Activated T-helper 2 cell treated with anti-CD3 and anti-CD28 coated beads, Interferon-gamma antibody, Interleukin-2, Interleukin-4, amounts not matched to agents 10 μg/mL and 5 μg/mL and 100 μg/mL, durations not matched to agents 14 hours and 24 hours and 36 hours (primary cell): ENCODE data around the gene PLCB1. TPM values are rescaled to one million over a fixed set of nuclear protein-coding genes. Genes with fewer than 3 reads are reported as not detected.

ENCODE experiments used
- DNase-seq: peaks from one replicate; pipeline ENCODE4 v3.0.0; 2021; ENCODE audit warnings: low spot score
- H3K27ac Mint-ChIP-seq: one replicate; pipeline ENCODE4 v1.8.0; 2021; ENCODE audit warnings: mixed read lengths
- H3K27me3 Mint-ChIP-seq: one replicate; pipeline ENCODE4 v1.8.0; 2021; ENCODE audit warnings: low read depth, mixed read lengths
- H3K36me3 Mint-ChIP-seq: one replicate; pipeline ENCODE4 v1.8.0; 2021; ENCODE audit warnings: low read depth, mixed read lengths
- H3K4me1 Mint-ChIP-seq: one replicate; pipeline ENCODE4 v1.8.0; 2021; ENCODE audit warnings: low read depth, mixed read lengths
- H3K4me3 Mint-ChIP-seq: one replicate; pipeline ENCODE4 v1.8.0; 2021; ENCODE audit warnings: low read depth, mild to moderate bottlenecking, moderate library complexity, mixed read lengths
- H3K9me3 Mint-ChIP-seq: one replicate; pipeline ENCODE4 v1.8.0; 2021; ENCODE audit warnings: mixed read lengths
- intact Hi-C: fragments of 100-400 bp; cut with micrococcal nuclease; formaldehyde crosslinking; loops from one replicate; pipeline ENCODE4 v1.15.1; 2023
- total RNA-seq: library from RNA; stranded (reverse); gene quantifications from 2 replicates; pipeline ENCODE4 v1.2.3, GENCODE V29; 2022

PLCB1 gene
- total RNA-seq, 1 donor from 2014 or later = 2.6 TPM

DNA sequence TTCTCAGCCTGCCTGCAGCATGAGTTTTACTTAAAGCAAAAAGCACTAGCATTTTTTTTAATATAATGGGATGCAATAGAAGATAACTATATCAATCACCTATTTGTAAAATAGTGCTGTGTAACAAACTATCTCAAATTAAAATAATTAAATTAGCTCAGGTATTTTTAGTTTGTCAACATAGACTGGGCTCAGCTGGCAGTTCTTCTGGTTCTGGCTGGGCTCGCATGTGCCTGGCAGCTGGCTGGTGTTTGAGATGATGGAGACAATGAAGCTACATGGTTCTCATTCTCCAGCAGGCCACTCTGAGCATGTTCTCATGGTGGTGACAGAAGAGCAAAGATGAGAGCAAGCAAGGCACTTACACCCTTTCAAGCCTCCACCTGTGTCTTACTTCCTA, 181.0 kb downstream of the PLCB1 start:
- Mint-ChIP-seq H3K36me3 (no peaks in the 10 kb centered on the region), H3K27ac (no peak overlapping the region), H3K9me3 (no peaks in the 10 kb centered on the region), H3K27me3 (peaks cover 9% of the 10 kb centered on the region), H3K4me3 (no peak overlapping the region), H3K4me1 (peaks cover 3% of the 10 kb centered on the region)
- no peak for DNase-seq
- intact Hi-C loops = no loop called here

DNA sequence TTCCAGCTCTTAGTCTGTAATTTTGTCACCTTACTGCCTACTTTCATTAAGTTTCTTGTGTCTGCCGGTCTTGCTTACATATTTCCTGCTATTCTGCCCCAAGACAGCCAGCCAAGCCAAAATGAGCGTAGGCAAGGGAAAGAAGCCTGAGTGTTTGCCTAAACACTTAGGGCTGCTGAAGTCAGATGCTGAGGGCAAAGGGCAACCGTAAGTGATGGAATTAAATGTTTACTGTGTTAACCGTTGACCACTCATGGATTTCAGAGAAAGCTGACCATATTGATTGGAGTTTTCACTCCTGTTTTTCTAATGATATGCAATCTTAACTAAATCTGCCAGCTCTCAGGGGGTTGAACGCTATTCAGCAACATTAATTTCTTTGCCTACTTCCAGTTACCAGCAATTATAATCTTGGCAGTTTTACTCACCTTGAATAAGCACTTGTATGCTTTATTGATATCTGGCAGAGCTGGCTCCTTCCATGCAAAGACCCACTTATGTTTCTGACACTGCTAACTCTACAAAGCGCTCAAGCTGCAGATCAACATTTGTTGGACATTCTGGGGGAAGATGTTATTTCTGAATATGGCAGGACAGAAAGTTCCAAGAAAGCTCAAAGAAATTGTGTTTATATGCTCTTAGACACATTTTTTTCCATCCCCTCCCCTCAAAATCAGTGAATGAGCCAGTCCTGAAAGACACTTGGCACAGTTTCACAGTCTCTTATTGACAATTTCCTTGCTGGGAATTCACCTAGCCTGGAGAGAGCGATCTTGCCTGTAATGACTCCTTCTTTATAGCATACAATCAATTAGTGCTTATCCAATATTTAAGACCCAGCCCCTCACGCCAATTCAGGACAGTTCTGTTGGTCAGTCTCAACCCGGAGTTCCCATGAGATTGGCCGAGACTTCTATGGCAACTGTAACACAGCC, 183.8 kb downstream of the PLCB1 start:
- intact Hi-C loops = no loop called here
- H3K36me3 Mint-ChIP-seq = no peaks in the 10 kb centered on the region
- peaks cover 6% of the 10 kb centered on the region for H3K27me3 Mint-ChIP-seq
- H3K27ac Mint-ChIP-seq = no peak overlapping the region
- DNase-seq = no peak
- H3K4me3 Mint-ChIP-seq = no peak overlapping the region
- no peaks in the 10 kb centered on the region for H3K4me1 Mint-ChIP-seq
- H3K9me3 Mint-ChIP-seq = no peaks in the 10 kb centered on the region

DNA sequence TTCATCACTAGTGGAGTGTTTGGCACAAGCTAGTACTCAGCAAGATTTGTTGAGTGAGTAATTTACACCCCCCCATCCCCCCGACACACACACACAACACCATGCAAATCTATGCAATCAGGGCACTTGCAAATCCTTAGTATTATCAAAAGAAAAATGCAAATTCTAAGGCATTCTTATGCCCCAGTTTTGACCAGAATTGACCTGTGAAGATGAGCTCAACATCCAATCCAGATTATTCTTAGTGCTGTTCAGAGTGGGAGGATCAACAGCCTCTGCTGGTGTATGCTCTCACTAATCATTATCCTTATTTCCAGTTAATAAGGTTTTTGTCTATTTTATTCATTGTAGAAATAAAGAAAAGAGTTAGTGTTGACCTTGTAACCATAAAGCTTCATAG, 185.4 kb downstream of the PLCB1 start:
- no peaks in the 10 kb centered on the region for H3K36me3 Mint-ChIP-seq
- H3K4me3 Mint-ChIP-seq = no peak overlapping the region
- no peaks in the 10 kb centered on the region for H3K4me1 Mint-ChIP-seq
- DNase-seq = no peak
- H3K27me3 Mint-ChIP-seq = peaks cover 8% of the 10 kb centered on the region
- H3K27ac Mint-ChIP-seq = no peak overlapping the region
- no peaks in the 10 kb centered on the region for H3K9me3 Mint-ChIP-seq
- intact Hi-C loops = no loop called here

DNA sequence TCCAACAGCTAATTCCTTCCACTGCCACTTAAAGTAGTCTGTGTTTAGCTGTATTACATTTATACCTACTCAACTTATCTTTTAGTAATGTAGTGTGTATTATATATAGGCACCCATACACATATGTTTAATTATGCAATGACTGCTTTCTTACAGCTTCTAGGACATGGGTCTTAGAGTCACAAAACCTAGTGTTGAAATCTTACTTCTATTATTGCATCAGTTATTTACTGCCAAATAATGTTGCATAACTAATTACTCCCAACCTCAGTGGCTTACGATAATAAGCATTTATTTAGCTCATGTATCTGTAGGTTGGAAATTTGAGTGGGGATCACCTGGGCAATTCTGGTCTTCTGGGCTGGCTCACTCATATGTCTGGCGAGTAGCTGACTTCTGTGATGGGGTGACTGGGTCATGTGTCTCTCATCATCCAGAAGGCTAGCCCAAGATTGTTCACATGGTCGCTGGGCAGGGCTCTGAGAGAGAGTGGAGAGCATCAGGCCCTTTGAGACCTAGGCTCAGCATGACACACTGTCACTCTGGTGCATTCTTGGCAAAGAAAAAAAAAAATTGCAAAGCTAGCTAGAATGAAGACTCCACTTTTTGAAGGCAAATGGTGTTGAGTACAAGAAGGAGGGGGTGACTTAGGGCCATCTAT, 187.0 kb downstream of the PLCB1 start:
- intact Hi-C loops = no loop called here
- H3K4me1 Mint-ChIP-seq = no peaks in the 10 kb centered on the region
- peaks cover 8% of the 10 kb centered on the region for H3K27me3 Mint-ChIP-seq
- H3K9me3 Mint-ChIP-seq = no peaks in the 10 kb centered on the region
- no peak for DNase-seq
- H3K27ac Mint-ChIP-seq = no peak overlapping the region
- no peaks in the 10 kb centered on the region for H3K36me3 Mint-ChIP-seq
- H3K4me3 Mint-ChIP-seq = no peak overlapping the region

DNA sequence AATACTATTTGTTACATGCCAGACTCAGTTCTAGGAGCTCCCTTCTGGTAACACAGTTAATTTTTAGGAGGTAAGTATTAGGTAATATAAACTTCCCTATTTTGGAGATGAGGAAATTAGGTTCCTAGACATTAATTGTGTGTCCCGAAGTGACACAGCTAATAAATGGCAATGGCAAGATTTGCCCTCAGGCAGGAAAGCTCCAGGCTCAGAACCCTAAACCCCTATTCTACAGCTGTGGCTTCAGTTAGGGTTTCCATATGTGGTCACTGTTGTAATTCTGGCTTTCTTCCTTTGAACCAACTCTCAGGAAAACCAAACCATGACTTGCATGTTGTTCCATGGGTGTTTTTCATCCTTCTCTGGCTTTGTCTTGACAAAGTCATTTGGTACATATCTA, 188.2 kb downstream of the PLCB1 start:
- H3K36me3 Mint-ChIP-seq = no peaks in the 10 kb centered on the region
- no peaks in the 10 kb centered on the region for H3K9me3 Mint-ChIP-seq
- no peak overlapping the region for H3K4me3 Mint-ChIP-seq
- DNase-seq = no peak
- H3K27me3 Mint-ChIP-seq = peaks cover 8% of the 10 kb centered on the region
- no peak overlapping the region for H3K27ac Mint-ChIP-seq
- H3K4me1 Mint-ChIP-seq = no peaks in the 10 kb centered on the region
- intact Hi-C loops = no loop called here

DNA sequence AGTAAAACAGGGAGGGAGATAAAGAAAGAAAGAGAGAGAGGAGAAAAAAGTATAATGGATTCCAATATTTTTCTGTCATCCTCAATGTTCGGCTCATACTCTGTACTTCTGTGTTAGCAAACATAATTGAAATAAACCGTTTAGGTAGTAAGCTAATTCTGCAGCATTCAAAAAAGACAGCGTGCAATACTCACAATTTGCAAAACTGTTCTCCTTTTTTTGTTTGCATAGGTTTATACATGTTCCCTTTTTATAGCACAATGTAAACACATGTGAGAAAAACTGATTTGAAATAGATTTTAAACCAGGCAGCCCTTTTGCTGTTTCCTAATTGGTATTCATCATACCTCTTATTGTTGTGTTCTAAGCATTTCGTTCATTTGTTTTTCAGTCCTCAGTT, 188.9 kb downstream of the PLCB1 start:
- H3K36me3 Mint-ChIP-seq = no peaks in the 10 kb centered on the region
- intact Hi-C loops = no loop called here

DNA sequence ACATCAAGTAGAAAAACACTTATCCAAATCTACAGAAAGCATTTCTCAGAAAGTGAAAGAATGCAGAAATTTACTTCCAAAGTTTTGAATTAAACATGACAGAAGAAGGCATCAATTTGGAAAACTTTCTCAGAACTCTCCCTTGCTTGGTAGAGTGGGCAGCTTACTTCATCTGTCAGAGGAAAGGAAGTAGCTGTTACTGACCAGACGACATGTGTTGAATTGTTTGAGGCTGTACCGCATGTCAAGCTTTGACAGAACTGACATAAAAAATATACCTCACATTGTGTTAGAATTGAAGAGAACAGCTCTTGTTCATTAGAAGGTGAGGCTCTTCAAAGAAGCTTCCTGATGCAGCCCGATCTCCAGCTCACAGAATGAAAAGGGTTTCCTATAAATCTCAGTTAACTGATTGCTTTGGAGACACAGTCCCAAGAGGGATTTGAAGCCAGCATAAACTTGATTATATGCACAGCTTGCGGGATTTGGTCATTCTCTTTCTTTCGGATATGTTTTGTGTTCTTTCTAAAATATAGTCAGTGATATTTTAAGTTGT, 190.7 kb downstream of the PLCB1 start:
- Mint-ChIP-seq H3K9me3 (no peaks in the 10 kb centered on the region), H3K27ac (no peak overlapping the region), H3K27me3 (peaks cover 4% of the 10 kb centered on the region), H3K4me3 (no peak overlapping the region), H3K36me3 (no peaks in the 10 kb centered on the region), H3K4me1 (no peaks in the 10 kb centered on the region)
- intact Hi-C loops = no loop called here
- DNase-seq = no peak

More for the DNA sequence above, 188.9 kb downstream of the PLCB1 start:
- no peaks in the 10 kb centered on the region for H3K4me1 Mint-ChIP-seq
- no peak overlapping the region for H3K4me3 Mint-ChIP-seq
- H3K27me3 Mint-ChIP-seq = peaks cover 8% of the 10 kb centered on the region
- no peaks in the 10 kb centered on the region for H3K9me3 Mint-ChIP-seq
- no peak for DNase-seq
- H3K27ac Mint-ChIP-seq = no peak overlapping the region

DNA sequence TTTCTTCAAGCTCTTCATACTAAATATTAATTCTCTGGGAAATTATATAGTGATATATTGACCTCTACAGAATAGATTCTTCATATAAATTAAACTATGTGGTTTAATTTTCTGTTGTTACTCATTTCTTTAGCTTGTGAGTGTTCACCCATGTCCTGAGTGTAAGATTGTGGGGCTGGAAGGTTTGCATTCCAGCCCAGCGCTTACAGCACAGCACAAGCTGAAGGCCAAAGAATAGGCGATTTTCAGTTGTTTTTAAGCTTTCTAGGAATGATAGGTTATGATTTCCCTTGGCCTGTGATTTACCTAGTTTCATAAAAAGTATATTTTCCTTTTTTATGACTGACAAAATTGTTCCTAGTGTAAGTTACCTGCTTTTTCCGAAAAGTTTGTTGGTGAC, 194.1 kb downstream of the PLCB1 start:
- Mint-ChIP-seq H3K9me3 (no peaks in the 10 kb centered on the region), H3K27me3 (peaks cover 2% of the 10 kb centered on the region), H3K4me1 (no peaks in the 10 kb centered on the region), H3K36me3 (no peaks in the 10 kb centered on the region), H3K4me3 (no peak overlapping the region), H3K27ac (no peak overlapping the region)
- intact Hi-C loops = no loop called here
- DNase-seq = no peak

DNA sequence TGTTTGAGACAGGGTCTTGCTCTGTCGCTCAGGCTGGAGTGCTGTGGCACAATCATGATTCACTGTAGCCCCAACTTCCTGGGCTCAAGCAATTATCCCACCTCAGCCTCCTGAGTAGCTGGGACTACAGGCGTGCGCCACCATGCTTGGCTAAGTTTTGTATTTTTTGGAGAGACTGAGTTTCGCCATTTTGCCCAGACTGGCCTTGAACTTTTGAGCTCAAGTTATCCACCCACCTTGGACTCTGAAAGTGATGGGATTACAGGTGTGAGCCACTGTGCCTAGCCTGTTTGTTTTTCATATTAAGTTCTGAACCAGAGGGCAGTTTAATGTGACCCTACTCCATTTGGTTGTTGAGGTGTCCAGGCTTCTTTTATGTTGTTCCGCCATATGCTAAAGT, 194.8 kb downstream of the PLCB1 start:
- Mint-ChIP-seq H3K4me3 (no peak overlapping the region), H3K27ac (no peak overlapping the region), H3K27me3 (no peaks in the 10 kb centered on the region), H3K9me3 (no peaks in the 10 kb centered on the region), H3K4me1 (no peaks in the 10 kb centered on the region), H3K36me3 (no peaks in the 10 kb centered on the region)
- intact Hi-C loops = no loop called here
- no peak for DNase-seq

DNA sequence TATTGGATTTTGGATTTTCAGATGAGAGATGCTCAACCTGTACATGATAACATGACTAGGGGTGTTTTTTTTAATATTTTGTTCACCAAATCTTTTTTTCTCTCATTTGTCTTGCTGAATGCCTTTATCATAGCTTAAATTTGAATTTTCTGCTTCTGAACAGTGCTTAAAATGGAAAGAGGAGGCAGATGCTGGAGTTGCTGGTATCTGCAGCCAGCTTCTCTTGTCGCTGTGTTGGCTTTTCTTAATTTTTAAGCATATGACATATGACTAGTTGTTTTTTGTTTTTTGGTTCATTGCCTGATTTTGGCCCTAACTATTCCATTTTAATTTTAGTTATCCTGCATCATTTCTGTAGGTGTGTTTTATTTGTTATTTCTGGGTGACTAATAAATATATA, 196.1 kb downstream of the PLCB1 start:
- no peak for DNase-seq
- H3K27me3 Mint-ChIP-seq = no peaks in the 10 kb centered on the region
- H3K36me3 Mint-ChIP-seq = no peaks in the 10 kb centered on the region
- intact Hi-C loops = no loop called here
- no peak overlapping the region for H3K27ac Mint-ChIP-seq
- no peaks in the 10 kb centered on the region for H3K4me1 Mint-ChIP-seq
- no peaks in the 10 kb centered on the region for H3K9me3 Mint-ChIP-seq
- H3K4me3 Mint-ChIP-seq = no peak overlapping the region

DNA sequence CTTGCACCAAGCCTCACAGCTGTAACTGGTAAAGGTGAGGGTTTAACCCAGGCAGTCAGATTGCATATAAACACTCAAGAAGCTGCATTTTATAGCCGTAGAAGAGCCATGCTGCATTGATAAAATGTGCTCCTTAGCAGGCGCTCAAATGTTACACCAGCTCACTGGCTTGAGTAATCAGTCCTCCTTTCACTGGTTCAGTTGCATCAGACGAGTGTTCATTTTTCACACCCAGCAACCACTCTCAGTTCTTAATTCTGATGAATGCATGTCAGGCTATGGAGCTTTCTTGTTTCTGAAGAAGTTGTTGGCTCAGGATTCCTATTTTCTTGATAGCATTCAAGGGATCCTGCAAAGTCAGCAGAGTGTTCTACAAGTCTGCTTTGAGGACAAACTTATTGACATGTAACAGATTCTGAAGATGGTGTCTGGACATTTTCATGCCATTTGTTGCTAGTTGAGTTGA, 198.3 kb downstream of the PLCB1 start:
- no peaks in the 10 kb centered on the region for H3K4me1 Mint-ChIP-seq
- intact Hi-C loops = no loop called here

DNA sequence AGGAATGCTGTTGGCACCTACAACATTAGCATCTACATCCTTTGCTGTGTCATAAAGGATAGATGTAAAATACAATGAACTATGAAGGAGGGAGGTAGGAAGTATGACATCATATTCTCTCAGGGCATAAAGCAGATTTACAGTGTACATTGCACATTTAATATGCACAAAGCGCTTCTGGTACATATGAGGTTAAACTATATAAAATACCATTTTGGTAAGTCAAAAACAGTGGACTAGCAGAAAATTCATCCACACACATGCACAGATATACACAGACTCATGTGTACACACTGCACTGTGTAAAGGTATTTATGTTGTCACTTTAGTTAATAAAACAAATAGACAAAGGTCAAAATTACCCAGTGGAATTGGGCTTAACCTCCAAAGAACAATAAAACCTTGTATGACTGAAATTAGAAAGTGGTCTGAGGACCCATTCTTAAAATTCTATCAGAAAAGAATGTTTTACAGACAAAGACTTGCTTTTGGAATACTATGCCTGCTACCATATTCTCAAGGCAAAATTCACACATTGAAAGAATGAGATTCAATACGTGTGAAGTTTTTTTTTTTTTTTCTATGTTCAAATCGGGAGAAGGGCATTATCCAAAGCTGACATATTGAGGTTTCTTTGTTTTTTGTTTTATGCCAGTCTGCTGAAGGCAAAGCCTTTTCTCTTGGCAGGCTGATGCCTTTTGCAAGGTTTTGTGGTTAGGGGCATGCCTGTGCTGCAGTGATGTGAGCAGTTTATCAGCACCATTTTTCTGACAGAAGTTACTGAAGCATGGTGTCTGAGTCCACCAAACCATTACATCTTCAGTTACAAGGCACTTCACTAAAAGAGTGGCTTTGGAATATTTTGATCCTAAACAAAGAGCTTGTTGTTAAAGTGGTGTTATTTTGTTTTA, 199.0 kb downstream of the PLCB1 start:
- H3K27me3 Mint-ChIP-seq = no peaks in the 10 kb centered on the region
- DNase-seq = no peak
- H3K27ac Mint-ChIP-seq = no peak overlapping the region
- no peaks in the 10 kb centered on the region for H3K9me3 Mint-ChIP-seq
- H3K36me3 Mint-ChIP-seq = no peaks in the 10 kb centered on the region
- H3K4me1 Mint-ChIP-seq = no peaks in the 10 kb centered on the region
- no peak overlapping the region for H3K4me3 Mint-ChIP-seq
- intact Hi-C loops = no loop called here

More for the DNA sequence above, 198.3 kb downstream of the PLCB1 start:
- Mint-ChIP-seq H3K27ac (no peak overlapping the region), H3K4me3 (no peak overlapping the region), H3K9me3 (no peaks in the 10 kb centered on the region), H3K36me3 (no peaks in the 10 kb centered on the region), H3K27me3 (no peaks in the 10 kb centered on the region)
- no peak for DNase-seq
